ENCODE results near the gene FMNL1.
"Not testable (repeated sequence)": the region's sequence is repeated elsewhere in the genome, so short reads cannot be mapped to it uniquely, and the experiment has no call there.

Gene FMNL1, protein sequence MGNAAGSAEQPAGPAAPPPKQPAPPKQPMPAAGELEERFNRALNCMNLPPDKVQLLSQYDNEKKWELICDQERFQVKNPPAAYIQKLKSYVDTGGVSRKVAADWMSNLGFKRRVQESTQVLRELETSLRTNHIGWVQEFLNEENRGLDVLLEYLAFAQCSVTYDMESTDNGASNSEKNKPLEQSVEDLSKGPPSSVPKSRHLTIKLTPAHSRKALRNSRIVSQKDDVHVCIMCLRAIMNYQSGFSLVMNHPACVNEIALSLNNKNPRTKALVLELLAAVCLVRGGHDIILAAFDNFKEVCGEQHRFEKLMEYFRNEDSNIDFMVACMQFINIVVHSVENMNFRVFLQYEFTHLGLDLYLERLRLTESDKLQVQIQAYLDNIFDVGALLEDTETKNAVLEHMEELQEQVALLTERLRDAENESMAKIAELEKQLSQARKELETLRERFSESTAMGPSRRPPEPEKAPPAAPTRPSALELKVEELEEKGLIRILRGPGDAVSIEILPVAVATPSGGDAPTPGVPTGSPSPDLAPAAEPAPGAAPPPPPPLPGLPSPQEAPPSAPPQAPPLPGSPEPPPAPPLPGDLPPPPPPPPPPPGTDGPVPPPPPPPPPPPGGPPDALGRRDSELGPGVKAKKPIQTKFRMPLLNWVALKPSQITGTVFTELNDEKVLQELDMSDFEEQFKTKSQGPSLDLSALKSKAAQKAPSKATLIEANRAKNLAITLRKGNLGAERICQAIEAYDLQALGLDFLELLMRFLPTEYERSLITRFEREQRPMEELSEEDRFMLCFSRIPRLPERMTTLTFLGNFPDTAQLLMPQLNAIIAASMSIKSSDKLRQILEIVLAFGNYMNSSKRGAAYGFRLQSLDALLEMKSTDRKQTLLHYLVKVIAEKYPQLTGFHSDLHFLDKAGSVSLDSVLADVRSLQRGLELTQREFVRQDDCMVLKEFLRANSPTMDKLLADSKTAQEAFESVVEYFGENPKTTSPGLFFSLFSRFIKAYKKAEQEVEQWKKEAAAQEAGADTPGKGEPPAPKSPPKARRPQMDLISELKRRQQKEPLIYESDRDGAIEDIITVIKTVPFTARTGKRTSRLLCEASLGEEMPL

DNA sequence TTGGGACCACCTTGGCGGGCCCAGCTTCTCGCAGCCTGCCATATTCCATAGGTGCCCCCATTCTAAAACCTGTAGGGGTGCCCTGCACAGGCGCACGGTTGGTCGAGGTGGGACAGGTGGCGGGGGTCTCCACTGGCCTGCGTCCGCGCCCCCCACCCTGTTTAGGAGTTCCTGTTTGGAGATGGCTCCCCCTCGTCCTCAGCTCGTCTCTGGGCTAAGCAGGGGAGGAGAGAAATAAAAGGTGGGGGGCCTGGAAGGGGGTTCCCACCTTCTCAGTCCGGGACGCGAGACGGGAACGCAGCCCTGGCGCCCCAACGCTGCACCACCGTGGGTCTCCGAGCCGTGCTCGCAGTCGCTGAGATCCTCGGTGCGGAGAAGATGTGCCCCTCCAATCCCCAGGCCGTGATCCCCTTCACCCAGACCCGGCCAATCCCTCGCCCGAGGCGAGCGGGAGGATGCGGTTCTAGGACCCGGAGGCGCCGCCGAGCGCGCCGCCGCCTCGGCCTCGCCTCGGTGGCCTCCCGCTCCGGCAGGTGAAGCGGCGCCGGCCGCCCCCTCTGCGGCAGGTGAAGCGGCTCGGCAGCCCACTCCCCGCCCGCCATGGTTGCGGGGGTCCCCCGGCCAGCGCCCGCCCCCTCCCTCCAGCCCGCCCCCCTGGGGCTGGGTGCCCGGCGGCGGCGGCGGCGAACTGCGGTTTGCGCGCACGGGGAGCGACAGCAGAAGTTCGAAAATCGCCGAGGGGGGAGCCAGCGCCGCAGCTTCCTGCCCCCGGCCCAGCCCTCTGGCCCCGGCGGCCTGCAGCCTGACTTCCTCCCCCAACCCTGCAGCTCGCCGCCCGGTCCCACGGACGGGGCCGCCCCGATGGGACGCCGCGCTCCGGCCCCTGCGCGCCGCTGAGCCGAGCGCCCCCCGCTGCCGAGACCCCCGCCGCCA, at the start of gene FMNL1:
TSS of gene FMNL1 (plus strand) at position 805 of the 933 bp plus-strand sequence. CDS start 240 bp downstream, outside the sequence.
- DNase-seq, result peak; percentile 38

DNA sequence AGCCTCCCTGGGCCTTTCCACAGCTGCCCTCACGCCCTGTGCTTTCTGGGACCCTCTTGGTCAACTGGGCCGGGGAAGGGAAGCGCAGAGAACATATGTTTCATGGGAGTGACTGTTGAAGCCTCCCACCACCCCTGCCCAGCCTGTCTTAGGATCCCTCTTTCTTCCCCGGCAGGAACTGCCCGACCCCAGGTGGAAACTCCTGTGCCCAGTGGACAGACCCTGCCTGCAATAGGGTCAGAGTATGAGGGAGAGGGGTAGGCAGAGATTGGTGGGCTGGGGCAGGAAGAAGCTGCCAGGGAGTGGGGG, 49.5 kb upstream of the FMNL1 start:
- no peak for DNase-seq

DNA sequence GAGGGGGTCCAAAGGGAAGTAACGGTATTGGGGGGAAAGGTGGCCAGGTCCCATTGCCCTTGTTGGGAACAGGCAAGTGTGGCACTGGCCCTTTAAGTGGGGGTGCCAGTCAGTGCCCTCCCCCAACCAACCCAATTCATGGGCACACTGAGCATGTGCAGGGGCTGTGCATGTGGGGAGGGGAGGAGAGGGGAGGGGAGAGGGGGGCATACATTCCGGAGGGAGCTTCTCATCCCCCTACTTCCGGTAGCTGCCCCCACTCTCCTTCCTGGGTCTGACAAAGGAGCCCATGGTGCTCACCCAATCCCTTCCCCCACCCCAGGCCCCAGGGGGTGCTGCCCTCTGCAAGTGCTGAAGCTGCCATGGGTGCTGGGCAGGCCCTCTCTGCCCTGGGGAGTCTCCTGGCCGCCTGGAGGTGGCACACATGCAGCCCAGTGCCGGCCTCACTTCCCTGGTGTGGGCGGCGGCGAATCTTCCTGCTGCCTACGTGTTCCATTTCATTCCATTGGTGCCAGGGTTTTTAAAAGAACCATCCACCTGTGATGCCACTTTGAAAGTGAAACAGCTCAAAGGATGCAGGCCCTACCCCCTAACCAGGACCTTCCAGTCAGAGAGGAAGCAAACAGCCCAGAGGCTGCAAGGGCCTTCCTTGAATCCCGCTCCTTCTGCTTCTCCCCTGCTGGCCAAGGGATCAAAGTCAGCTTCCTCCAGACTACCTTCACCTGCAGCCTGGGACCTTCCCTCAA, 49.0 kb upstream of the FMNL1 start:
- DNase-seq, result peak; percentile 39

DNA sequence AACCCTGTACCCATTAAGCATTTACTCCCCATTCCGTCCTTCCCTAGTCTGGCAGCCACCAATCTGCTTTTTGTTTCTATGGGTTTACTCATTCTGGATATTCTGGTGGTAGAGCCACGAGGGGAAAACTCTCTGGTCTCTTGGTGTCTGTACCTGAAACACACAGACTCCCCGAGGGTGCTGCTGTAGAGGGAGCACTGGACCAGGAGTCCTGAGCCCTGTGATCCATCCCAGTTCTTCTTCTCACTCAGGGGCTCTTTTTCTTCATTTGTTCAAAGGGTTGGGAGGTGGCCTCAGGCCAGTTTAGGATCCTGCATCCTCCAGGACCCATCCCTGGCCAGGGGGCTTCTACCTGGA, 45.9 kb upstream of the FMNL1 start:
- DNase-seq, result no peak

DNA sequence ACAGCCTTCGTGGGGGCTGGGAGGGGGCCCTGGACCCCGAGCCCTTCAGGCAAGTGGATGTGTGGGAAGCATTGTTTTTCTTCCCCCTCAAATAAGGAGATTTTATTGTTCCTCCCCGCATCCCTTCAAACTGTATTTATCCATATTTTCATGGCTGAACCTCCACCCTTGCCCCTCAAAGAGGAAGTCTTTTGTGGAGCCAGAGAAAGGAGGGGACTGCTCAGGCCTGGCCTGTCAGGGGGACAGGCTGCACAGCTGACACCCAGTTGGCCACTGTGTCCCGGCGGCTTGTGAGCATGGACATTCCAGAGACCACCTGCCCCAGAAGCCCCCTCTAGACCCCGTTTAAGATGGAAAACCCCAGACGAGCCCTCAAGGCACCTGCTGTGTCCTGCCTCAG, 44.1 kb upstream of the FMNL1 start:
- no peak for DNase-seq

DNA sequence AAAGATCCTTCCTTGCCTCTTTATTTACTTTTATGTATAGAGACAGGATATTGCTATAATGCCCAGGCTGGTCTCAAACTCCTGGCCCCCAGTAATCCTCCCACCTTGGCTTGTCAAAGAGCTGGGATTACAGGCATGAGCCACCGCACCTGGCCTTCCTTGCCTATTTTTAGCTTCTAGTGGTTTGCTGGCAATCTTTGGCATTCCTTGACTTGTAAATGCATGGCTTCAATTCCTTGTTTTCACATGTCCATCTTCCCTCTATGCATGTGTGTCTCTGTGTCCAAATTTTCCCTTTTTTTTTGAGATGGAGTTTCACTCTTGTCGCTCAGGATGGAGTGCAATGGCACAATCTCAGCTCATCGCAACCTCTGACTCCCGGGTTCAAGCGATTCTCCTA, 37.5 kb upstream of the FMNL1 start:
- no peak for DNase-seq

DNA sequence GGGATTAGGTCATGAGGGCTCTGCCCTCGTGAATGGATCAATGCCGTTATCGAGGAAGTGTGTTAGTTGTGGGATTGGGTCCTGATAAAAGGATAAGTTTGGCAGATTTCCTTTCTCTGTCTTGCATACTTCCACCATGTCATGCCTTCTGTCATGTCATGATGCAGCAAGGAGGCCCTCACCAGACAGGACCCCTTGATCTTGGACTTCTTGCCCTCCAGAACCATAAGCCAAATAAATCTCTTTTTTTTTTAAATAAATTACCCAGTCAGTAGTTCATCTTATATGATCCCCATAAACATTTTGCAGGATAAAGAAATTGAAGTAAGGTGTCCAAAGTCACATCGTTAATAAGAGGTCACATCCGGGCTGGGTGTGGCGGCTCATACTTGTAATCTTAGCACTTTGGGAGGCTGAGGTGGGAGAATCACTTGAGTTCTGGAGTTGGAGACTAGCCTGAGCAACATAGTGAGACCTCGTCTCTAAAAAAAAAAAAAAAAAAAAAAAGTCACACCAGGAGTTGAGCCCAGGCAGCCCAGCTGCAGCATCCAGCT, 34.8 kb upstream of the FMNL1 start:
- no peak for DNase-seq

DNA sequence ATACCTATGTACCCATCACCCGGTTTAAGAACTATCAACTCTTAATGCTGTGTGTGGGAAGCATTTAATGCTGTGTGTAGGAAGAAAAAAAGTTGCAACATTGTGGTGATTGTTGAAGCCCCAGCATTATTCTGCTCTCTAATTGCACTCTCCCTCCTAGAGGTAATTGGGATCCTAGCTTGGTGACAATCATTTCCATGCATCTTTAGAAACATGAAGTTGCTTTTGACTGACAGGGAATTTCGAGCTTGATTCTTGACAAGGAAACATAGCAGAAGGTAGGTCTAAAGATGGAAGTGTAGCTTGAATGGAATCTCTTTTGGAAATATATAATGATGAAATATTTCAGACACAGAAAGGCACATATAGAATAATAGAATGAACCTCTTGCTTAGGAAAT, 32.7 kb upstream of the FMNL1 start:
- no peak for DNase-seq

DNA sequence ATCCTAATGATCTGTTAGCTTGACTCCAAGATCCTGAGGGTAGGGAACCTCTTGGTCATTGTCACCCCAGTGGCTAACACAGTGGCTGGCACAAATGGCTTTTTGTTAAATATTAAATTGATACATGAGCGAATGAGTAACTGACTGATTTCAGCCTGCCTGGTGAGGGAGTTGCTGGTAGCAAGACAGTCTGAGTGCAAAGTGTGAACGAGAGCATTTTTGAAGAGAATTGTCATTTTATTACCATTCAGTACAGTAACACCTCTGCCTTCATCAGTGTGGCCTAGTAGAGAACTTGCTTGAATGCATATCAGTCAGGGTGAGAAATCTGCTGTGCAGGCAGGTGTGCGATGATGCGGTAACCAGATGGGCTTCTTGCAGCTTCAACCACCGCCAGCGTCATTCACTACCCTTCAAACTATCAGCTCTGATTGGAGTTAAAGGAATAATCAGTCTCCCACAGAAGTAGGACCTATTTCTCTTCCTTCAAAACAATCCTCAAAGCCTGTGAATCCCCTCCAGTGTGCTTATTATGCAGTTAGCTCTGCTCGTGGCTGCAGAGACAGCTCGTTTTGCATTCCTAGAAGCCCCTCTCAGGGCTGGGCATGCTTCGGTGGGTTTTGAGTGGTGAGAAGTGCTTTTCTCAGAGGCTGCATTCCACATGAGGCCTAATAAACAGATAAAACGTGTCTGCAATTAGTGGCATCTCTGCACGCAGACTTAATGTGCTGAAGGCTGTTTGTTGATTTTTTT, 31.0 kb upstream of the FMNL1 start:
- DNase-seq, result no peak

DNA sequence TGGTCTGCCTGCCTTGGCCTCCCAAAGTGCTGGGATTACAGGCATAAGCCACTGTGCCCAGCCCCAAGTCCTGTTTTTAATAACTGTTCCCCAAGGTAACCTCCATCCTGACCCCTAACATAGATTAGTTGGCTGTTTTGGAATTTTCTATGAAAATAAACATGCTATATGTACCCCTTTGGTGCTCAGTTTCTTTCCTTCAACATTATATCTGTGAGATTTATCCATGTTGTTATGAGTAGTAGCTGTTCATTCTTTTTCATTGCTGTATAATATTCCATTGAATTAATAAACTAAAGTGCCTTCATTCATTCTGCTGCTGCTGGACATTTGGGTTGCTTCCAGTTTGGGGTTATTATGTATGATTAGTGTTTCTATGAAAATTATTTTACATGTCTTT, 26.3 kb upstream of the FMNL1 start:
- DNase-seq, result no peak

DNA sequence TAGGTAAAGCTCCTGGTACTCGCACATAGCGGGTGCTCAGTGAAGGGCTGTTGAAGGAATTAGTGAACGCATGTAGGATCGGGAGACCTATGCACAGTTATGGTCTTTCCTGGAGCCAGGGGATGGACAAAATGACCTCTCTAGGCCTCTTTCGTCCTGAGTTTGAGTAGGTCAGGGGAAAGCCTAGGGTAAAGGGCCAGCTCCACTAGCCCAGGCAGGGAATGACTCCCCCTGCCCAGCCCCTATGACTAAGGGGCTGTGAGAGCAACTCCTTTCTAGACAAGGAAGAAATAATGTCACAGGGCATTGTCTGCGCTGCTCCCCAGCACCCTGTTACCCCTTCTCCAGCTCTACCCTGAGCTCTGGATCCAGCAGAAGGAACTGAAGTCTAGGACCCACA, 24.6 kb upstream of the FMNL1 start:
- DNase-seq, result no peak

DNA sequence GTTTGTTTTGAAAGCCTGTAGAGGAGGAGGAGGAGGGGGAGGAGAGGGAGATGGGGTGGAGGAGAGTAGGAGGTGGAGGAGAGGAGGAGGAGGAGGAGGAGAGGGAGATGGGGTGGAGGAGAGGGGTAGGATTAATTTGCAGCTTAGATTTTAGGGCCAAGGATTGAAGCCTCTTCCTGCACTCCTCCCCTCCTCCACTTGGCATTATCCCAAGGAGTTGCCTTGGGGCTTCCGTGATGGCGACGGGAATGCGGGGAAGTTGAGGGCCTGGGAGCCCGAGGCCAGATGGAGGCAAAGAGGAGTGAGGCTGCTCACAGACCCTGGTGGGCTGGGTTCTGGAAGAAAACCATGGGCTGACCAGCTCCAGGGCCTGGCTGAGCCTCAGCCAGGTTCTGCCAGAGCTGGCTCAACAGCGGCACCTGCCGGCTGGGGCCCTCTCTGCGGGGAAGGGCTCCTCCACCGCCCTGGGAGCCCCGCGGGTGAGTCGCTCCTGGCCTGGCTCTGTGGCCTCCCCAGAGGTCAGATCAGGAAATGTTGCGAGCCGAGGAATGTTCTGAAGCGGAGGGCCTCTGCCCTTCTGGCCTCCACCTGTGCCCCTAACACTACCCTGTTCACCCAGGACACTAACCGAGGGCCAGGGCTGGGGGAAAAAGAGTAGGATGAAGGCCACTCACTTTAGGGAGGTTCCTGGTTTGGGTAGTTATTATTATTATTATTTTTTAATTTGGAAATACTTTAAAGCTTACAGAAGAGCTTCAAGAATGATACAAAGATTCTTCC, 23.9 kb upstream of the FMNL1 start:
- DNase-seq, result peak; percentile 80

DNA sequence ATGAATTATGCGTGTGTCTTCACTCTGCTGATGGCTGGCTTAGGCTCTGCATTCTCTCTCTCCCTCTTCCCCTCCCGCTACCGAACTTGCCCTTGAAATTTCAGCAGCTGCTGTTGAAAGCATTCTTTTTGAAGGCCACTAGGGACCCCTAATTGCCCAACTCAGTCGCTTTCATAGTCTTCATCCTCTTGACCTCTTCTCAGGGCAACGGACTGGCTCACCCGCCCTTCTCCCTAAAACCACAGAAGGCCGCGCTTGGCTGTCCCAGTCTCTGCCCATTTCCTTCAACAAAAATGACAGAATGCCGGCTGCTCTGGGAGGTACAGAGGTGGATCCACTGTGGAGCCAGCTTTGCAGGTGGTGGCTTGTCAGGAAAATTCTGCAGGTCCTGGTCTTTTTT, 21.0 kb upstream of the FMNL1 start:
- DNase-seq, result no peak

DNA sequence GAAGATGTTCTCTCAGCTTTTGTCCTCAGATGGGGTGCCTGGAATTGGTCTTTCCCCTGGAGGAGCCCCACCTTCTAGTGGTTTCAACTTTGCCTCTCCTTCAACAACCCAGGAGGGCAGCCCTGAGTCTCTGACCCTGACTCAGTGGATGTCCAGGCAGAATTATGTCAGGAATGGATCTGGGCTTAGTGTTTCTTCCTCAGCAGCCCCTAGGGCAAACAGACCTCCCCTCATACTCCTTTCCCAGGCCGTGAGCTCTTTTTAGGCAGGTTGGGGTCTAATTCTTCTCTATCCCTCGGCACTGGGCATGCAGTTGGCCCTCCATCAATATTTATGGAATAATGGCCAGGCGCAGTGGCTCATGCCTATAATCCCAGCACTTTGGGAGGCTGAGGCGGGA, 20.2 kb upstream of the FMNL1 start:
- no peak for DNase-seq

DNA sequence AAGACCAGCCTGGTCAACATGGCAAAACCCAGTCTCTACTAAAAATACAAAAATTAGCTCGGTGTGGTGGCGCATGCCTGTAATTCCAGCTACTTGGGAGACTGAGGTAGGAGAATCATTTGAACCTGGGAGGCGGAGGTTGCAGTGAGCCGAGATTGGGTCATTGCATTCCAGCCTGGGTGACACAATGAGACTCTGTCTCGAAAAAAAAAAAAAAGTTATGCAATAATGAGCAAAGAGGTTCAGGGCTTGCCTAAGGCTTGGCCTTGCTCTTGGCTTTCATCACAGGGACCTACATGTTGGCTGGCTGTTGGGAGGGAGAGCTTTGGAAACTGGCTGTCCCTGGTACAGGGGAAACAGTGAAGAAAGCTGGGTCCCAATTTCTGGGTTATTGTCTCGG, 19.8 kb upstream of the FMNL1 start:
- not testable (repeated sequence) for DNase-seq

DNA sequence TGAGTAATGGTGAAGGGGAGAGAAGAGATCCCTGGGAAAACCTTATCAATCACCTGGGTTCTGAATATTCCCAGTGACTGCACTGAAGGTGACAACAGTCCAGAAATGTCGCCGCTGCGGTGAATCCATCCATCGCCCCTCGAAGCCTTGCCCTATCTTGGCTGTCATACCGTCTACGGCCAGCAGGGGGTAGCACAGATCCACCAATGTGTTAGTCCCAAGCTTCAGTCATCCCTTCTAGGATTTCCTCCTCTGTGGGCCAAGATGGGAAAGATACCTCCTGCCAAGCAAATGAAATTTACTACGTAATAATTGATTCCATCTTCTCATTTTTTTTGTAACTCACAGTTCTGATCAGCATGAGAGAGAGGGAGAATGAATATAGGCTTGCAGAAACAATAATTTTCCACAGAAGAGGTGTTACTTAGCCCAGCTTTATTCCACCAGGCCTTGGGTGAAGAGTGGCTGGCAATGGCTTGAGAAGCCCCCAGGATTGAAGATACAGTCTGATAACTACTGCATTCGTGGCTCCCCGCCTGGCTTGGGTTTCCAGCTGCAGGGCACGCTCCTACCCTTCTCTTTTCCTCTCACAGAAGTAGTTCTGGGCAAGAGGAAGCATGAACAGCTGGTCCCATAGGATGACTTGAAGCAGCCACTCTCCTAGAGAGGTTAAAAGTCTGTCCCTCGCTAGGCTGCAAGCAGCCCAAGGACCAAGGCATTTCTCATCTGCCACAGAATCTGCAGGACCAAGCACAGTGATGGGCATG, 2.6 kb upstream of the FMNL1 start:
- DNase-seq, result peak; percentile 73

DNA sequence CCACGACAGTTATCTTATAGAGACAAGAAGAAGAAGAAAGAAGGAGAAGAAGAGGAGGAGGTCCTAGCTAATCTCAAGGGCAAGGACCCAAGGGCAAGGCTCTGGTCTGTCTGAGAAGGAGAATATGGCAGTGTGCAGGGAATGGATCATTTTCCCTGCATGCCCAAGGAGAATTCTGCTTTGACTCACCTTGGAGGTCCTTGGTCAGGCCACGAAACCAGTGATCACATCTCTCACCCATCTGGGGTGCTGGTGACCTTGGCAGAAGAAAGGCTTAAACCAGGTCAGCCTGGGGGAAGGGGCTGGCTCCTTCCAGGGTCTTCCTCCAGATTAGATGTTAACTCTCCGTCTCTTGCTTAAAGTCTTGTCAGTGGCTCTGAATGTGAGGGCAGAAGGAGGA, 1.6 kb upstream of the FMNL1 start:
- no peak for DNase-seq

DNA sequence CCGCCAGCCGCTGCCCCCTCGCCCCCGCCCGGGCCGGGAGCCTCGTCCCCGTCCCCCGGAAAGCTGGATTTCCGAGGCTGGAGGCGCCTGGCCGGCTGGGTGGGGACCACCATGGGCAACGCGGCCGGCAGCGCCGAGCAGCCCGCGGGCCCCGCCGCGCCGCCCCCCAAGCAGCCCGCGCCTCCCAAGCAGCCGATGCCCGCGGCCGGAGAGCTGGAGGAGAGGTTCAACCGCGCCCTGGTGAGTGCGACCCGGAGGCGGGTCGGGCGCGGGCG, 266 bp downstream of the FMNL1 start:
- no peak for DNase-seq

DNA sequence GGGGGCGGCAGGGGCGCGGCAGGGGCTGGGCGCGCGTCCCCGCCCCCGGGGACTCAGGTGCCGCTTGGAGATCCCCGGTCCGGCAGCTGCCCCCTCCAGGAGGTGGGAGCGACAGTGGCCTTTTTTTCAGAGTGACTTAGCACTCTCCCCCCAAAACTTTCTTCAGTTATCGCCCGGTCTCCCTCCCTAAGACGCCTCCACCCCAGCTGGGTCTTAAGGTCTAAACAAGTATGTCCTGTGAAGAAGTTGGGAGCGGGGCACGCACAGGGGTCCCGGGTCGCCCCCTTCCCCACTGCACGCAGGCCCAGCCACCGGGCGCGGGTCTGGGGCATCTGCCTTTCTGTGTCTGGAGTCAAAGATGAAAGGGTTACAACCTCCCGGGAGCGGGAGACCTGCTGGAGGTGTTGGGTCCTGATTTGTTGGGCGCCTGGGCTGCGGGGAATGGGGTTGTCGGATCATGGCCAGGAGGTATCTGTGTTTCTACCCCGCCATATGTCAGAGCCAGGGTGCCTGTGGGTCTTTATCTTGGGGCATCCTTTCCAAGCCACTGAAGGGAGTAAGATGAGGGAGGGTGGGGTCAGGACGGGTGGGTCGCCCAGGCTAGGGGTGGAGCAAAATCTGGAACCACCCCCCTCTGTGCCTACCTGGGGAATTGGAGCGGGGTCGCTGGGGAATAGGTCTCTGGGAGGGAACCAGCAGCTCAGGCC, 757 bp downstream of the FMNL1 start:
- peak; percentile 44 for DNase-seq

All from stimulated activated naive CD4-positive, alpha-beta T cell treated with Interleukin-2 at 50 U/mL for 16 hours (primary cell).